NB4 (cell line): ENCODE data around the gene OR5B3.

Experiments used
- MAX ChIP-seq: IDR thresholded peaks from 2 replicates; pipeline ENCODE4 v1.6.1; 2011; ENCODE audit warnings: low read depth, low read length
- POLR2A ChIP-seq: IDR thresholded peaks from 2 replicates; pipeline ENCODE4 v1.6.1; 2011; ENCODE audit warnings: mild to moderate bottlenecking; ENCODE audit not compliant: insufficient read length; ENCODE audit errors: extremely low read depth
- TF ChIP-seq, protein P1 (sequence below): IDR thresholded peaks from one replicate; pipeline ENCODE4 v1.5.1; 2012; ENCODE audit warnings: low read depth, low read length

GRCh38 chr11:58451585-58451984, 44.9 kb upstream of the OR5B3 start:
- TF ChIP-seq, protein P1, sequence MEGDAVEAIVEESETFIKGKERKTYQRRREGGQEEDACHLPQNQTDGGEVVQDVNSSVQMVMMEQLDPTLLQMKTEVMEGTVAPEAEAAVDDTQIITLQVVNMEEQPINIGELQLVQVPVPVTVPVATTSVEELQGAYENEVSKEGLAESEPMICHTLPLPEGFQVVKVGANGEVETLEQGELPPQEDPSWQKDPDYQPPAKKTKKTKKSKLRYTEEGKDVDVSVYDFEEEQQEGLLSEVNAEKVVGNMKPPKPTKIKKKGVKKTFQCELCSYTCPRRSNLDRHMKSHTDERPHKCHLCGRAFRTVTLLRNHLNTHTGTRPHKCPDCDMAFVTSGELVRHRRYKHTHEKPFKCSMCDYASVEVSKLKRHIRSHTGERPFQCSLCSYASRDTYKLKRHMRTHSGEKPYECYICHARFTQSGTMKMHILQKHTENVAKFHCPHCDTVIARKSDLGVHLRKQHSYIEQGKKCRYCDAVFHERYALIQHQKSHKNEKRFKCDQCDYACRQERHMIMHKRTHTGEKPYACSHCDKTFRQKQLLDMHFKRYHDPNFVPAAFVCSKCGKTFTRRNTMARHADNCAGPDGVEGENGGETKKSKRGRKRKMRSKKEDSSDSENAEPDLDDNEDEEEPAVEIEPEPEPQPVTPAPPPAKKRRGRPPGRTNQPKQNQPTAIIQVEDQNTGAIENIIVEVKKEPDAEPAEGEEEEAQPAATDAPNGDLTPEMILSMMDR, result no peak
- TF ChIP-seq POLR2A (no peak), MAX (no peak)
